Neutrophil (primary cell): ENCODE data around the gene TBC1D22A.

ENCODE experiments used
- H3K27ac ChIP-seq: fragments of 200-600 bp; sonication (generic); 2 replicates; pipeline ENCODE4 v1.5.1; 2016; ENCODE audit warnings: mild to moderate bottlenecking, moderate library complexity
- H3K27me3 ChIP-seq: fragments of 200-600 bp; sonication (generic); 2 replicates; pipeline ENCODE4 v1.6.0; 2016; ENCODE audit warnings: mild to moderate bottlenecking
- H3K36me3 ChIP-seq: fragments of 200-600 bp; sonication (generic); 2 replicates; pipeline ENCODE4 v1.5.1; 2017
- H3K4me1 ChIP-seq, 2 experiments: fragments of 200-600 bp in 1 of 2; sonication (generic) in 1 of 2; 1 replicate in 1 of 2; 2 replicates in 1 of 2; pipeline versions ENCODE4 v1.5.1 to v1.6.1; 2013 to 2016; ENCODE audit warnings: low read depth in 1 of 2, low read length in 1 of 2, mild to moderate bottlenecking in 1 of 2, moderate library complexity in 1 of 2; ENCODE audit not compliant: control insufficient read depth in 1 of 2, insufficient read depth in 1 of 2
- H3K4me3 ChIP-seq, 2 experiments: fragments of 200-600 bp in 1 of 2; sonication (generic) in 1 of 2; 1 replicate in 1 of 2; 2 replicates in 1 of 2; pipeline ENCODE4 v1.5.1; 2013 to 2016; ENCODE audit warnings: low read depth in 1 of 2, low read length in 1 of 2, mild to moderate bottlenecking in 1 of 2, moderate library complexity in 1 of 2
- H3K9me3 ChIP-seq: fragments of 200-600 bp; sonication (generic); 2 replicates; pipeline ENCODE4 v1.5.1; 2016
- CTCF ChIP-seq: fragments of 200-600 bp; sonication (generic); IDR thresholded peaks from 2 replicates; pipeline ENCODE4 v1.5.1; 2016; ENCODE audit warnings: antibody characterized with exemption

Gene TBC1D22A

GRCh38 chr22:47065756-47066615 is 303.5 kb downstream of the TBC1D22A start:
- H3K27me3 ChIP-seq, result no peaks in the 10 kb centered on the region
- H3K36me3 ChIP-seq, result peaks cover 35% of the 10 kb centered on the region
- H3K4me3 ChIP-seq, result no peak overlapping the region
- no peaks in the 10 kb centered on the region for H3K9me3 ChIP-seq
- TF ChIP-seq CTCF, result no peak
- H3K27ac ChIP-seq, result no peak overlapping the region
- H3K4me1 ChIP-seq, result no peaks in the 10 kb centered on the region

GRCh38 chr22:47066616-47066905 is 304.1 kb downstream of the TBC1D22A start:
- no peaks in the 10 kb centered on the region for H3K9me3 ChIP-seq
- no peaks in the 10 kb centered on the region for H3K4me1 ChIP-seq
- H3K4me3 ChIP-seq, result no peak overlapping the region
- H3K36me3 ChIP-seq, result peaks cover 29% of the 10 kb centered on the region
- no peak overlapping the region for H3K27ac ChIP-seq
- no peaks in the 10 kb centered on the region for H3K27me3 ChIP-seq
- no peak for TF ChIP-seq CTCF

GRCh38 chr22:47067321-47067890 is 305.0 kb downstream of the TBC1D22A start:
- H3K9me3 ChIP-seq, result no peaks in the 10 kb centered on the region
- no peak overlapping the region for H3K27ac ChIP-seq
- H3K4me3 ChIP-seq, result no peak overlapping the region
- H3K36me3 ChIP-seq, result peaks cover 27% of the 10 kb centered on the region
- TF ChIP-seq CTCF, result no peak
- H3K27me3 ChIP-seq, result no peaks in the 10 kb centered on the region
- H3K4me1 ChIP-seq, result no peaks in the 10 kb centered on the region

- no peak overlapping the region for H3K27ac ChIP-seq
- no peaks in the 10 kb centered on the region for H3K27me3 ChIP-seq
- H3K9me3 ChIP-seq, result no peaks in the 10 kb centered on the region
- H3K4me1 ChIP-seq, result no peaks in the 10 kb centered on the region
- no peak for TF ChIP-seq CTCF
- H3K4me3 ChIP-seq, result no peak overlapping the region
- H3K36me3 ChIP-seq, result peaks cover 23% of the 10 kb centered on the region
Measured at GRCh38 chr22:47067911-47068625, 305.6 kb downstream of the TBC1D22A start.

- Histone ChIP-seq H3K36me3 (peaks cover 18% of the 10 kb centered on the region), H3K4me1 (no peaks in the 10 kb centered on the region), H3K27ac (no peak overlapping the region), H3K27me3 (no peaks in the 10 kb centered on the region), H3K9me3 (no peaks in the 10 kb centered on the region), H3K4me3 (no peak overlapping the region)
- no peak for TF ChIP-seq CTCF
Measured at GRCh38 chr22:47068626-47068996, 306.2 kb downstream of the TBC1D22A start.
